Activated T-cell treated with anti-CD3 and anti-CD28 coated beads for 1 hour (primary cell): ENCODE results near the gene MCM7.
"Not testable (repeated sequence)": the region's sequence is repeated elsewhere in the genome, so short reads cannot be mapped to it uniquely, and the experiment has no call there.

Source experiments
- DNase-seq: peaks from one replicate; pipeline ENCODE4 v3.0.0-alpha.2; 2020; ENCODE audit warnings: low read depth

MCM7 gene

GRCh38 chr7:100101016-100101862, at the start of gene MCM7, which contains the start of gene AP4M1:
TSS of gene MCM7 (minus strand) at chr7:100101397. CDS start at chr7:100101294, 103 bp downstream.
TSS of gene AP4M1 (plus strand) at chr7:100101643. CDS start at chr7:100101715, 72 bp downstream.
- peak; percentile 92 for DNase-seq

- peak; percentile 92 for DNase-seq
Observed at GRCh38 chr7:100148559-100149328, 47.5 kb upstream of the MCM7 start, which contains the start of gene LAMTOR4. TSS of gene LAMTOR4 (plus strand) at chr7:100148918. CDS start at chr7:100148973, 55 bp downstream.

GRCh38 chr7:100148225-100148558, 47.0 kb upstream of the MCM7 start:
- DNase-seq = no peak

DNA sequence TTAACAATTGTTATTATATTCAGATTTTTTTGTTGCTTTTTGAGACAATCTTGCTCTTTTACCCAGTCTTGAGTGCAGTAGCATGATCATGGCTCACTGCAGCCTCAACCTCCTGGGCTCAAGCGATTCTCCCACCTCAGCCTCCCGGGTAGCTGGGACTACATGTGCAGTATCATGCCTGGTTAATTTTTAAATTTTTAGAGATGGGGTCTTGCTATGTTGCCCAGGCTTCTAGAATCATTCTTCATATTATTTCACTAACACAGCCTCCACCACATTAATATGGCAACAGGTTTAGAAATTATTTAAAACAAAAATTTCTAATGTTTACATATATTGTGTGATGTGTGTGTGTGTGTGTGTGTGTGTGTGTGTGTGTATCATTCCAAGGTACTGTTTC, 46.1 kb upstream of the MCM7 start:
- DNase-seq = no peak

- DNase-seq = not testable (repeated sequence)
Observed at GRCh38 chr7:100146350-100146749, 45.2 kb upstream of the MCM7 start.

DNA sequence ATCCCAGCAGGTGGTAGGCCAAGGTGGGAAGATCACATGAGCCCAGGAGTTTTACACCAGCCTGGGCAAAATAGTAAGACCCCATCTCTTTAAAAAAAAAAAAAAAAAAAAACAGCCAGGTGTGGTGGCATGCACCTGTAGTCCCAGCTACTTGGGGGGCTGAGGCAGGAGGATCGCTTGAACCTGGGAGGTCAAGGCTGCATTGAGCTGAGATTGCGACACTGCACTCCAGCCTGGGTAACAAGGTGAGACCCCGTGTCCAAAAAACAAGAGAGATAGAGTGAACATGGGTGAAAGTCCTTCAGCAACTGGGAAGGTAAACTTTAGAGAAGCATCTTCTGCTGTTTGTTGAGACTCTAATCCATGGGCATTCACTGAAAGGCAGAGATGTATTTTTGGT, 41.3 kb upstream of the MCM7 start:
- no peak for DNase-seq

- no peak for DNase-seq
Observed at GRCh38 chr7:100141555-100141949, 40.4 kb upstream of the MCM7 start.

- no peak for DNase-seq
Observed at GRCh38 chr7:100137851-100138760, 36.9 kb upstream of the MCM7 start.

DNA sequence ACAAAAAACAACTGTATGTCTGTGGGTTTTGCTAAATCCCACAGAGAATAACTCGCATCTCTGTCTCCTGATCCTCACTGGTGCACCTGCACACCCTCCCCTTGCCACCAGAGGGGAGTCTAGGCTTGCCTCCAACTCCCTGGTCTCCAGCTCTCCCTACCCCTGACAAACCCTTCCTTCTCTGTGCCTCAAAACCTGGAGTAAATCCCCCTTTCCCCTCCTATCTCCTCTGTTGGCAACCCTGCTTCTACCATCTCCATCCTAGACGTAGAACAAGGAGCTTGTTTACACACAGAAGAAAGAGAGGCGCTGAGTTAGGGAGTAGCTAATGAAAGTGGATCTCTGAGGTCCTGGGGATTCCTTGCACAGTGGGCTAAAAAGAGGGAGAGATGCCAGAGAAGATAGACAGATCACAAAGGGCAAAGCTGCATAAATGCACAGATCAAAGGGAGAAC, 31.5 kb upstream of the MCM7 start:
- peak; percentile 52 for DNase-seq

GRCh38 chr7:100132126-100132525, 30.9 kb upstream of the MCM7 start:
- DNase-seq = no peak

DNA sequence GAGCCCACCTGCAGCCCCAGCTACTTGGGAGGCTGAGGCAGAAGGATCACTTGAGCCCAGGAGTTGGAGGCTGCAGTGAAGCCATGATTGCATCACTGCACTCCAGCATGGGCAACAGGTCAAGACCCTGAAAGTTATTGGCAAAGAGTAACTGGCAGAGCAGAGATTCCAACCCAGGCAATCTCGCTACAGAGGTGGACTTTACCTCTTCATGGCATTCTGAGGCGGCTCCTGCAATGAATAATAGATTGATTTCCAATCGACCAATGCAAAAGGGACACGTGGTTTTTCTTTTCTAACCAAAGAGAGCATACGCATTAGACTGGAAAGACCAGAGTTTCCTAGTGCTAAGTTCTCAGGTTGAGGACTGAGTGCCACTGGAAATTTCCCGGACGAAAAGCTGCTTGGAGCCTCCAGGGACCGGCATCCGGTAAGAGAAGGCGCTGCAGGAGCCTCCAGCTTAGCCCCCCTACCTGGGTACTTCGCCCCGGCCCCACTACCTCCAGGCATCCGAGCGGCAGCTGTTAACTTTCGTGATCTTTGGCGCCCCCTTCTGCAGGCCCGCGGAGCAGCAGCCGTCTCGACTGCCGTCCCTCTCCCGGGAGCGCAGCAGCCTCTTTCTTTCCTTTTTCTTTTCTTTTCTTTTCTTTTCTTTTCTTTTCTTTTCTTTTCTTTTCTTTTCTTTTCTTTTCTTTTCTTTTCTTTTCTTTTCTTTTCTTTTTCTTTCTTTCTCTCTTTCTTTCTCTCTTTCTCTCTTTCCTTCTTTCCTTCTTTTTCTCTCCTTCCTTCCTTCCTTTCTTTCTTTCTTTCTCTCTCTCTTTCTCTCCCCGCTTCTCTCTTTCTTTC, 29.6 kb upstream of the MCM7 start:
- peak; percentile 80 for DNase-seq

GRCh38 chr7:100130220-100130607, 29.0 kb upstream of the MCM7 start:
- DNase-seq = not testable (repeated sequence)

DNA sequence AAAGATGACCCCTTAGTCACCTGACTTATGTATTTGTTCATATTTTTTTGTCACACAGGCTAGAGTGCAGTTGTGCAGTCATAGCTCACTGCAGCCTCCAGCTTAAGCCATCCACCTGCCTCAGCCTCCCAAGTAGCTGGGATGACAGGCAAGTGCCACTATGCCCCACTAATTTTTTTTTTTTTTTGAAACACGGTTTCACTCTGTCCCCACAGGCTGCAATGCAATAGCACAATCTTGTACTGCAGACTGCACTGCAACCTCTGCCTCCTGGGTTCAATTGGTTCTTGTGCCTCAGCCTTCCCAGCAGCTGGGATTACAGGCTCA, 27.4 kb upstream of the MCM7 start:
- DNase-seq = no peak

DNA sequence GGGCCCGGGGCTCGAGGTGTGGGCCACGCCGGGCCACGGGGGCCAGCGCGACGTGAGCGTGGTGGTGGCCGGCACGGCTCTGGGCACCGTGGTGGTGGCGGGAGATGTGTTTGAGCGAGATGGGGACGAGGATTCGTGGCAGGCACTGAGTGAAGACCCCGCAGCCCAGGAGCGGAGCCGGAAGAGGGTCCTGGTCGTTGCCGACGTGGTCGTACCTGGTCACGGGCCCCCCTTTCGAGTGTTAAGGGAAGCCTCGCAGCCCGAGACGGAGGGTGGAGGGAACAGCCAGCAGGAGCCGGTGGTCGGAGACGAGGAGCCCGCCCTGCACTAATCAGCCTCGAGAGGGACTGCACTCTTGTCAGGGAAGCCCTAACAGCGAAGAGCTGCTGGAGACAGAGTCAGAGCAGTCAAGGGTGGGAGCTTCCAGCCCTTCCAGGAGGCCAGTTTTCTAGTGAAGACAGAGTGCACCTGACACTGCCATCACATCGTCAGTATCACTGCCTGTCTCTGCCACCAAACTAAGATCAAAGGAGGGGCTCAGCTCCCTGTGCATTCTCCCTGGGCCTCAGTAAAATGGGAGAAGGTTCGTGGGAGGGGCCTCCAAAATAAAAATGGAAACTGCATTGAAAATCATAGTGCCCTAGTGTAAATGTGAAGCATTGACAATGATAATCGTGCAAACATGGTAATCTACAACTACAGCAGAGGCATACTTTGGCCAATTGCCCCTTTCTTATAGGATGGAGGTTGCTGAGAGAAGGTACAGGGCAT, 26.9 kb upstream of the MCM7 start:
- DNase-seq = no peak

GRCh38 chr7:100126931-100127865, 26.0 kb upstream of the MCM7 start, which contains the start of gene MBLAC1:
TSS of gene MBLAC1 (plus strand) at chr7:100126967. CDS start at chr7:100127396, 429 bp downstream.
- peak; percentile 90 for DNase-seq

DNA sequence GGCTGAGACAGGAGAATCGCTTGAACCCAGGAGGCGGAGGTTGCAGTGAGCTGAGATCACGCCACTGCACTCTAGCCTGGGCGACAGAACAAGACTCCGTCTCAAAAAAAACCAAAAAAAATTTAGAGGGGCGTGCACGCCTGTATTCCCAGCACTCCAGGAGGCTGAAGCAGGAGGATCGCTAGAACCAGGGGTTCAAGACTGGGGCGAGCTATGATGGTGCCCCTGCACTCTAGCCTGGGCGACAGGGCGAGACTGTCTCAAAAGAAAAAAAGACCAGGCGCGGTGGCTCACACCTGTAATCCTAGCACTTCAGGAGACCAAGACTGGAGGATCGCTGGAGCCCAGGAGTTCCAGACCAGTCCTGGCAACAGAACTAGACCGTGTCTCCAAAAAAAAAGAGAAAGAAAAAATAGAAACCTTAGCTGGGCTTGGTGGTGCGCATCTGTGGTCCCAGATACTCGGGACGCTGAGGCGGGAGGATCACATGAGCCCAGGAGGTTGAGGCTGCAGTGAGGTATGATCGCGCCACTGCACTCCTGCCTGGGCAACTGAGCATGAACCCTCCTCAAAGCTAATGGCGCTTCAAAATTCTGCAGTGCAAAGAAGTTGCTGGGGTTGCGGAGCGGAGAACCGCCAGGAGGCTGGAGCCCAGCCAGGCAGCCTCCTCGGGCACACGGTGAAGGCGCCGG, 25.2 kb upstream of the MCM7 start:
- DNase-seq = no peak

DNA sequence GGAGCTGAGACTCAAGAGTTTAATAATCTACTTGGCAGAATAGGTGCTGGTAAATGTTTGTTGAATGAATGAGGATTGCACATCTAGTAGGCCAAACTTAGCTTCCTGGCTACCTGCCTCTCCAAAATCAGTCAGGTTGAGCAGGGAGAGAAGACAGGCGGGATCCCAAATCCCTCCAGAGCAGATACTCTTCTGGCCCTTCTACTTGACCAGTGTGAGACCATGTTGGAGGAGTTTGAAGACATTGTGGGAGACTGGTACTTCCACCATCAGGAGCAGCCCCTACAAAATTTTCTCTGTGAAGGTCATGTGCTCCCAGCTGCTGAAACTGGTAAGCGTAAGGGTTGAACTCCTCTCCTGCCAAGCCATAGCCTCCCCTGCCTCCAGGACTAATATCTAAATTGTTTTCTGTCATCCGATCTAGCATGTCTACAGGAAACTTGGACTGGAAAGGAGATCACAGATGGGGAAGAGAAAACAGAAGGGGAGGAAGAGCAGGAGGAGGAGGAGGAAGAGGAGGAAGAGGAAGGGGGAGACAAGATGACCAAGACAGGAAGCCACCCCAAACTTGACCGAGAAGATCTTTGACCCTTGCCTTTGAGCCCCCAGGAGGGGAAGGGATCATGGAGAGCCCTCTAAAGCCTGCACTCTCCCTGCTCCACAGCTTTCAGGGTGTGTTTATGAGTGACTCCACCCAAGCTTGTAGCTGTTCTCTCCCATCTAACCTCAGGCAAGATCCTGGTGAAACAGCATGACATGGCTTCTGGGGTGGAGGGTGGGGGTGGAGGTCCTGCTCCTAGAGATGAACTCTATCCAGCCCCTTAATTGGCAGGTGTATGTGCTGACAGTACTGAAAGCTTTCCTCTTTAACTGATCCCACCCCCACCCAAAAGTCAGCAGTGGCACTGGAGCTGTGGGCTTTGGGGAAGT, 23.4 kb upstream of the MCM7 start:
- no peak for DNase-seq
